Right kidney (tissue), 1 donor: ENCODE measurements around the gene TRIO.
A peak's percentile ranks its signal among the peaks of the same experiment; 100 is the strongest.
"Not testable (repeated sequence)": the region's sequence is repeated elsewhere in the genome, so short reads cannot be mapped to it uniquely, and the experiment has no call there.

Source experiments
- DNase-seq: peaks from one replicate; pipeline ENCODE4 v3.0.0-alpha.2; 2016

TRIO gene

DNA sequence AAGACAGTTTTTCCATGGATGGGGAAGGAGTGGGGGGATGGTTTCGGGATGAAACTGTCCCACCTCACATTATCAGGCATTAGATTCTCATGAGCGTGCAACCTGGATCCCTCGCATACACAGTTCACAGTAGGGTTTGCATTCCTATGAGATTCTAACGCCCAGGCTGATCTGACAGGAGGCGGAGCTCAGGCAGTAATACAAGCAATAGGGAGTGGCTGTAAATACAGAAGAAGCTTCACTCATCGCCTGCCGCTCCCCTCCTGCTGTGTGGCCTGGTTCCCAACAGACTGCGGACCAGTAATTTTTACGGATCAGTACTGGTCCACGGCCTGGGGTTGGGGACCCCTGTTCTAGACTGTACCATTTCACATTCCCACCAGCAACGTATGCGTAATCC lies 370.1 kb downstream of the TRIO start:
- DNase-seq = no peak

DNA sequence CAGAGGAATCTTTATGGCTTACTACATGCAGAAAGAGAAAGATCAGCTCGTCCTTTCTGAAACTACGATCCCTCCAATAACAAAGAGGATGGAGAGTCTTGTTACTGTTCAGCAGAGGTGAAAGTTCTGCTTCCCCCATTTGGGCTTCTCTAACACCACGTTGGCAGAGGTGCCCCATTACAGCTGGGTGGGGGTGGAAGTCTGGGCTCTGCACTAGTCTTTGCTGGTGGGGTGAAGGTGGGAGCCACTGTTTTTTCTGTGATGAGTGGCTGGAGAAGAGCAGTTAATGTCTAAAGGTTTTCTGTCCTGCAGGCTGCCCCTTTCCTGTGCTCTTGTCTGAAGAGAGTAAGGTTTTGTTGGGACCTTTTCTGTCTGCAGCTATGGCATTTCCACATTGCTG lies 373.8 kb downstream of the TRIO start:
- no peak for DNase-seq

DNA sequence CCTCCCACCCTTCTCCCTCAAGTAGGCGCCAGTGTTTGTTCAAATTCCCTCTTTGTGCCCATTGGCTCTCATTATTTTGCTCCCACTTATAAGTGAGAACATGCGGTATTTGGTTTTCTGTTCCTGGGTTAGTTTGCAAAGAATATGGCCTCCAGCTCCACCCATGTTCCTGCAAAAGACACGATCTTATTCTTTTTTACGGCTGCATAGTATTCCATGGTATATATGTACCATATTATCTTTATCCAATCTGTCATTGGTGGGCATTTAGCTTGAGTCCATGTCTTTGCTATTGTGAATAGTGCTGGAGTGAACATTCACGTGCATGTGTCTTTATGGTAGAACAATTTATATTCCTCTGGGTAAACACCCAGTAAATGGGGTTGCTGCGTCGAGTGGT lies 375.5 kb downstream of the TRIO start:
- no peak for DNase-seq

DNA sequence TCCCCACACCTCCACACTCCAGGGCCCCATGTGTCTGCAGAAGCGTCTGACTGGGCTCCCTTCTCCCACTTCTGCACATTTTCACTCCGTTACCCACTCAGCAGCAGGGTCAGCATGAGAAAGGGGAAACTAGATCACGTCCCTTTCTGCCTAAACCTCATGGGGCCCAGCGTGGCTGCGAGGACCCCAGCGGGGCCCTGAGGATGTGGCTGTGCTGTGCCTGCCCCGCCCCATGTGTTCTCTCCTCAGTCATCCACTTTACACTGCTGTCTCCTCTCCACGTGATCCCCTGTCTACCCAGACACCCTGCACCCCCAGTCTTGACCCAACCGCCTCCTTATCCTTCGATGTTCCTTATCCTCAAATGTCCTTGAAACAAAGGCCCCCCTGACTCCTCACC lies 378.6 kb downstream of the TRIO start:
- DNase-seq = no peak

DNA sequence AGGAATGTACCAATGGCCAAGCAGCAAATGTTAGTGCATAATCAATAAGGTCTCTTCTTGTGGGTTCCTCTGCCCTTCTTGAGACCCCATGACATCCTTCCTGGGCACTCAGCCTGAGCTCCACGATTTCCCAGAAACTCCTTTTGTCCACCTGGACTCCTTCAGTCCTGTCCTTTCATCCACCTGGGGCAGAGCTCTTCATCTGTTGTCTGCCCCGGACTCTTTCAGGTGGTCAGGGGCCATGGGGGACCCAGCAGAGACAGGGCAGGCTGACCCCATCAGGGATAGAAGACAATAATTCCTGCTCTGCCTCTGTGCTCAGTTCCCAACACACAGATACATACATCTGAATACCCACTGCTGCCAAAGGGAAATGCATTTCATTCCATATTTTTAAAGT lies 379.6 kb downstream of the TRIO start:
- DNase-seq = no peak

DNA sequence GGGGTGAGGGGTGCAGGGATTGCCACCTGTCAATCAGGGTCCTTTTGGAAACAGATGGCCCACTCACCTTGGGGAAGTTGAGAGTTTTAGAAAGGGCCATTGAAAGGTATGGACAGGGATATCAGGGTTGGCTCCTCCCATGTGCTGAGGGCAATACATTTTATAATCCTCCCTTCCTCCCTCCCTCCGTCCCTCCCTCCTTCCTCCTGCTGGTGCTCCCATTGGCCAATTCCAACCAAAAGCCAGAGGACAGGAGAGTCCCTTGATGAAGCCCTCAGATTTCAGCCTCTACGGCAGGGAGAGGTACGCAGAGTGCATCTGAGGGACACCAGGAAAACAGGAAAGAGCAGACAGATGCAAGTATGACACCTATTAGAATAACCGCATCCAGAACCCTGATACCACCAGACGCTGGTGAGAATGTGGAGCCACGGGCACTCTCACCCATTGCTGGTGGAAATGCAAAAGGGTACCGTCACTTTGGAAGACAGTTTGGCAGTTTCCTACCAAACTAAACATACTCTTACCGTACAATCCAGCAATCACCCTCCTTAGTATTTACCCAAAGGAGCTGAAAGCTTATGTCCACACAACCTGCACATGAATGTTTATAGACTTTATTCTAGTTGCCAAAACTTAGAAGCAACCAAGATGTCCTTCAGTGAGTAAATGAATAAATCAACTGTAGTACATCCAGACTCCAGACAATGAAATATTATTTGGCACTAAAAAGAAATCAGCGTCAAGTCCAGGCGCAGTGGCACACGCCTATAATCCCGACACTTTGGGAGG lies 380.3 kb downstream of the TRIO start:
- DNase-seq = no peak

DNA sequence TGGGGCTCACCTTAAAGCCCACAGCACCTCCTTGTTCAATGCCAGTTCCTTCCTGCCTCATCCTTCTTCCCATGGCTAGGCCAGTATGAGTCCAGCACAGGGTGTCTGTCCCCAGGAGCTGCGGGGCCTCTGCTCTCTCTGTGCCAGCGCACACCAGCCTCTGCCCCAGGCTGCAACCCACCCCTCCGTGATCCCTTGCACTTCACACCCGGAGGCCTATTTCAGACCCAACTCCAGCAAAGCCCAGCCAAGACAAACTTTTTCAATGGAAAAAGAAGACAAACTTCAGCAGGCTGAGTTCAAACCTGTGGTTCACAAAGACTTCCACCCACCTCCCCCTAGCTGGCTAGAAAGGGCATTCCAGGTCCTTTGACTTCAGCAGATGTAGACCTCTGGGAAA lies 382.3 kb downstream of the TRIO start:
- no peak for DNase-seq

DNA sequence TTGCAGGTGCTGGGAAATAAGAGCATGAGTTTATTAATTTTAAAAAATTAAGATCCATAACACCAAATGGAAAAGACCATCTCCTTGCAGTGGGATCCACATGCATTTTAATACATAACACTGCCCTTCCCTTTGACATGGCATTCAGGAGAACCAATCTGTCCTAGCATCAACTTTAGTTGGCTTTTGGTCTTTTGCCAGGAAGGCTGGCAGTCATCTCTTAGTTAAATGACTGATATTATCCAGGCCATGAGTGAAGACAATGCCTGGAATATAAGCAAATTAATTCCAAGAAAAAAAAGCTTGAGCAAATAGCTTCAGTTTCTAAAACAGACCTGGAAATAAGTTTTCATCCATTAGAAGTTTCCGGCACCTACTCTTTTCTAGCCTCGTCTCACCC lies 383.4 kb downstream of the TRIO start:
- DNase-seq = no peak

DNA sequence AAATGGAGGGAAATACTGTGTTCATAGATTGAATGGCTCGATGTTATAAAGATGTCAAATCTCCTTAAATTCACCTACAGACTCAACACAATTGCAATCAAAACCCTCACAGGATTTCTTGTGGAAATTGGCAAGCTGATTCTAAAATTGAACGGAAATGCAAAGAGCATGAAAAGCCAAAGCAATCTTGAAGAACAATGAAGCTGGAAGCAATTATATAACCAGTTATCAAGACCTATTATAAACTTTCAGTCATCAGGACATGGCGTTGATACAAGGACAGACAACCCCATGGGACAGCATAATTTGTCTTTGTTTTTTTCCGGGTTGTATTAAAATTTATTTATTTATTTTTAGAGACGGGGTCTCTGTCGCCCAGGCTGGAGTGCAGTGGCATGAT lies 385.0 kb downstream of the TRIO start:
- DNase-seq = no peak

DNA sequence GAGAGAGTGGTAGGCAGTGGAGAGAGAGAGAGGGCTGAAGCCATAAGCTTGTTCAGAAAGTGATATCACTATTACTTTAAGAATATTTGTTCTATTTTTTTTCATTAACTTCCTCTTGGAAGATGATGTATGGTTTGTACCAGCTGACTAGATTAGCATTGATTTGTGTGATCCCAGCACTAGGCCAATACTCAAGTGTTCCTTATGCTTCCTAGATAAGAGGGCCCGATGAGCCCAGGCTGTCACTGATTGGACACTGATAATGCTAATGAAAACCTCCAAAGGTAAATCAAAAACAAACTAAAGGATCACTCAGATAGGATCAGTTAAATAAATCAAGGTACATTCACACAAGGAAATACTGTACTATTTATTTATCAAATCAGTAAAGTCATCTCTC lies 385.8 kb downstream of the TRIO start:
- DNase-seq = no peak

DNA sequence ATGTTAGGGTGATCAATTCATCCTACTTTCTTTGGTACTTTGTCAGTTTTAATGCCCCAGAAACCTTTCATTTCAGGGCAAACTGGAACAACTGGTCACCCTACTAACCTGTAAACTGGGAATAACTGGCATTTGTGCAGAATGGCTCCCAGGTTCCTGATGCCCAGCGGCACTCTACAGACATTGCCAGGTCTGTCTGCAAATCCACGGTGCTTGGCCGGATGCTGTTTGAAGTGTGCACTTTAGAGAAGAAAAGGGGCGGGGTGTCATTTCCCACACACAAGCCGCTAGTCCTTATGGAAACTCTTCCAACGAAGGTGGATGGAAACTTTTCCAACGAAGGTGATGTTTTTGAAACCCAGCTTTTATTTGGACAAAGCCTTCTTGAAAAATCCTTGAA lies 388.5 kb downstream of the TRIO start:
- no peak for DNase-seq

DNA sequence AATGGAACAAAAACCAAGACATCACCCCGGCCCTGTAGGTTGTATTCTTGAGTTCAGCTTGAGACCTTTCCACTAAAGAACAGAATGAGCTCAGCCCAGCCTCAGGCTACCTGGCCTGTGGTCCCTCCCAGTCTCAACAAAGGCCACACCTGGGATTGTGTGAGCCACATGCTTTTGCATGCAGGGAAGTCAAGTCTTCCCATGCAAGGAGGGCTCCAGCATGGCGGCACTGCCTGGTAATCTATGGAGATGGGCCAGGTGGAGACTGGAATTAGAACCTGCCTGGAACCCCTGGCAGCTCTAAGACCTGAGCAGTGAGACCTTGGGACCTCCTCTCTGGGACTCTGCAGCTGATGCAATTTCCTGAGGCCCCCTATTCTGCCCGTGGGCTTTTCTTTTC lies 389.0 kb downstream of the TRIO start:
- DNase-seq = no peak

DNA sequence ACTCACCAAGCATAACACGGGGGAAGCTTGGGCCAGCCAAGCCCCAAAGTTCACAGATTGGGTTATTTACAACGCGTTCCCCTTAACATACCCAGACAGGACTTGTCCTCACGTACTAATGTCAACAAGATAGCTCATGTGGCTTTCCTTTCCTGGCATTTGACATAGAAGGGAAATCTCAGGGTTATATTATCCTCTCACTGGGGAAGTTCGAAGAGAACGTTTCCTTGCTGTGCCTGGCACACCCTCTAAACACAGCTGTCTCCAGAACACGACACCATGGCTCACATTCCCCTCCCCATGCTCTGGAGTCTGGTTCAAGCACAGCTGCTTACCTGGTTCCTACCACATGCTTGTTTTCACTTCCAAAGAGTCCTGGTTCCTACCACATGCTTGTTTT lies 391.6 kb downstream of the TRIO start:
- peak; percentile 22 for DNase-seq

DNA sequence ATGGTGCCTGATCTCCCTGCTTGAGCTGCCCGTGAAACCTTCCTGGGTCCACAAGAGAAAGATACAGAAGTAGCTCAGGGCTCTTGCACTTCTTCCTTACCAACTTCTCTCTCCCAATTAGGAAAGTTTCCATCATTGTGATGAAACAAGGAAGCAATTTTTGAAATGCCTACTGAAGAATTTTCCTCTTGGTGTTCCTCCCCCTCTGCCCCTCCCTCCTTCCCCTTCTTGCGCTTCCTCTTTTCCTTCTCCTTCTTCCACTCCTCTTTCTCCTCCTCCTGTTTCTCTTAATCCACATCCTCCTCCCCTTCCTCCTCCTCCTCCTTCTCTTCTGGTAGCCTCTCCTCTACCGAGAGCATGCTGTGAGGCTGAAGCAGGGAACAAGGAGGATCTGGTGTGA lies 402.2 kb downstream of the TRIO start:
- DNase-seq = no peak

DNA sequence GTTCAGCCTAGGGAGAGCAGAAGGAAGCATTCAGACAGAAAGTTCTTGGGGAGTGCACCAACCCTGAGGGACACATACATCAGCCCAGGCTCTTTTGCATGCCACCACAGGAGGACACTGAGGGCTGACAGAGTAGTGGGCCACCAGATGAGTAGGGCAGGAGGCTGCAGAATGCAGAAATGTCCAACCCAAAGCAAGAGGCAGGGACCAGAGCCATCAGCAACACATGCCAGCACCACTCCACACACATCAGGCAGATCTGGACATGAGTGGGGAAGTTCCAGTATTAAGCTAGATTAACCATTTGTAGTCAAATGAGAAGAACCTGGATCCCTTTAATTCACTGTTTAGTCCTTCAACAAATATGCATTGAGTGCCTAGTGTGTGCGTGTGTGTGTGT lies 402.7 kb downstream of the TRIO start:
- DNase-seq = no peak

DNA sequence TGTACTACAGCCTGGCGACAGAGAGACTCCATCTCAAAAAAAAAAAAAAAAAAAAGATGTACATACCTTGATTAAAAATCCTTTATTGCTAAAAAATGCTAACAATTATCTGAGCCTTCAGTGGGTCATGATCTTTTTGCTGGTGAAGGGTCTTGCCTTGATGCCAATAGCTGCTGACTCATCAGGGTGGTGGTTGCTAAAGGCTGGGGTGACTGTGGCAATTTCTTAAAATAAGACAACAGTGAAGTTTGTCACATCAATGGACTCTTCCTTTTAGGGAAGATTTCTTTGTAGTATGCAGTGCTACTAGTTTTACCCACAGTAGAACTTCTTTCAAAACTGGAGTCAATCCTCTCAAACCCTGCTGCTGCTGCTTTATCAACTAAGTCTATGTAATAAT lies 404.5 kb downstream of the TRIO start:
- no peak for DNase-seq

DNA sequence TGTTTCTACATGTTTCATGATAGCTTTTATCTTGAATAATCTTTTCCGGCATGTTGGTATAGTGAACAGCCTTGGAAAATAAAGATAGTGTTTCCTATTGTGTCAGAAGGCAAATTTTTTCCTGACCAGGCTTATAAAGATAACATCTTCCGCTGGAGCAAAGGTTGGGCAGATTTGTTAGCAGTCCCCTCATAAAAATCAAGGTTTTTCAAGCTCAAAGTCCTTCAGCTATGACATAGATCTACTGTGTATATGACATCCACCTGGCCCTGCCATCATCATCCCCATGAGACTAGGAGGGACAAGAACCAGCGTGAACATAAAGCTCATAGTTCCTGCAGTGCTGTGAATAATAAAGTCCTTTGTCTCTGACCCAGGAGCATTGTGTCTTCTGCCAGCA lies 408.1 kb downstream of the TRIO start:
- no peak for DNase-seq

DNA sequence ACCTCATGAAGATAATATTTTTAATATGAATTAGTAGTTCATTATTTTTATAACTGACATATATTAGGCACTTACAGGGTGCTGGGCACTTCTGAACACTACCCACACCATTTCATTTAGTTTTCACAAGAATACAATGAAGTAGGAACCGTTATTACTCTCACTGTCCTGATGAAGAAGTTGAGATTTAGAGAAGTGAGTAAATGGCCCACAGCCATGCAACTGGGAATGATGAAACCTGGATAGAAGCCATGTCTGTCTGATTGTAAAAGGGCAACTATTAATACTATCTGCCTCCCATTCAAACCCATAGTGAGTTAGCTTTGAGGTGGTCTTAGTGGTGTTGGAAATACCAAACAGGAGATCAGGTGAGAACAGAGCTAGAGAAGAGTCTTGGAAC lies 408.9 kb downstream of the TRIO start:
- no peak for DNase-seq

DNA sequence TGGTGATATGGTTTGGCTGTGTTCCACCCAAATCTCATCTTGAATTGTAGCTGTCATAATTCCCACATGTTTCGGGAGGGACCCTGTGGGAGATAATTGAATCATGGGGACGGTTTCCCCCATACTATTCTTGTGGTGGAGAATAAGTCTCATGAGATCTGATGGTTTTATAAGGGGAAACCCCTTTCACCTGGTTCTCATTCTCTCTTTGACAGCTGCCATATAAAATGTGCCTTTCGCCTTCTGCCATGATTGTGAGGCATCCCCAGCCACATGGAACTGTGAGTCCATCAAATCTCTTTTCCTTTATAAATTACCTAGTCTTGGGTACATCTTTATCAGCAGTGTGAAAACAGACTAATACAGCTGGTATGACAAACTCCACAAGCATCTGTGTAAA lies 411.1 kb downstream of the TRIO start:
- not testable (repeated sequence) for DNase-seq

DNA sequence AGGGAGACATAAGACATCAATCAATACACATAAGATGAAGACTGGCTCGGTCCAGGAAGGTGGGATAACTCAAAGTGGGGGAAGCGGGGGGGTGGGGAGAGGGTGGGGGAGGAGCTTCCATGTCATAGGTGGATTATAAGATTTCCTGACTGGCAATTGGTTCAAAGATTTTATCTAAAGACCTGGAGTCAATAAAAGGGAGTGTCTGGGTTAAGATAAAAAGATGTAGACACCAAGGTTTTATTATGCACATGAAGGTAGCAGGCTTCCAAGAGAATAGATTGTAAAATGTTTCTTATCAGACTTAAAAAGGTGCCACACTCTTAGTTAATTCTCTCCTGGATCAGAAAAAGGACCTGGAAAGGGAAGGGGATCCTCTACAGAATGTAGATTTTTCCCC lies 412.9 kb downstream of the TRIO start:
- DNase-seq = no peak

DNA sequence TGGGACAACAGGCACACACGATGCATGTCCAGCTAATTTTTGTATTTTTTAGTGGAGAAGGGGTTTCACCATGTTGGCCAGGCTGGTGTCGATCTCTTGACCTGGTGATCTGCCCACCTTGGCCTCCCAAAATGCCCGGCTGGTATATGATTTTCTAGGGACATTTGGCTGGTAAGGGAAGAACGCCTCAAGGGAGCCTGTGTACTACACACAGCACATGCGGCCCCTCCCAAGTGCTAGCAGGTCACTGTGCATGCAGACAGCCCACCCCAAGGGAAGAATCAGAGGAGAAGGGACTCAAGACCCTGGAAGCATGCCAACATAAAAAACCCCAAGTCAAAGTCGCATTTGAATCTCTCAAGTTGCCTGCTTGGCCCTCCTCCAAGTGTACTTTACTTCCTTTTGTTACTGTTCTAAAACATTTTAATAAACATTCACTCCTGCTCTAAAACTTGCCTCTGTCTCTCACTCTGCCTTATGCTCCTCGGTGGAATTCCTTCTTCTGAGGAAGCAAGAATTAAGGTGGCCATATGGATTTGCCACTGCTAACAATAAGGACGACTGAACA lies 414.1 kb downstream of the TRIO start:
- peak; percentile 3 for DNase-seq

DNA sequence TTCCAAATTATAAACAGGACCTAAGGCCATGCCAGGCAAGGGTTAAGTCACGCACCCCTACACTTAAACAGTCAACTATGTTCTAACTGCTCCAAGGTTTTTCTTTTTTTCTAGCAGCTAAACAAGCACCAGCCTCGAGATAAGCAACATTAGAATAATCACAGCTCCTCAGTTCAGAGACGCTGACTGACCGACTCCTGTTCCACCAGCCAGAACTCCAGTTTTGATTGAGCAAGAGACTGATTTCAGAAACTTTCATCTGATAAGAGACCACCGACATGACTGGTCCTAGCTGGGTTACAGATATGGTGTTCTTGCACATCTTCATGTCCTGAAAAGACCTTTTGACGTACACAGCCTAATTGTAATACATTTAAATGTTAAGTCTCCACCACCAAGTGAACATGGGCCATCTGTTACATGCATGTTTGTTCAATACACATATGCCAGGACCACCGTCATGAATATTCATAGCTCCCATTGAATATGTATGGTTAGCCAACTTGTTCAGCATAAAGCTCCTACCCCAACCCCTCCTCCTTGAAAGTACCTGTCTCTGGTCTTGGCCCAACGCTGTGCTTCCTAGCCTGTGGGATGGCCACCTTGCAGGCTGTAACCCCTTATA lies 414.8 kb downstream of the TRIO start:
- DNase-seq = no peak
